Esophagus squamous epithelium (tissue), 4 donors: ENCODE measurements around the gene MYO1B.

ENCODE experiments used
- CTCF ChIP-seq, 6 experiments: fragments of 450-650 bp in 4 of 6; fragments of 200-600 bp in 2 of 6; sonication (generic) in 2 of 6; IDR thresholded peaks; one replicate each; pipeline ENCODE4 v1.5.1; 2016 to 2019; ENCODE audit warnings: antibody characterized with exemption in 6 of 6, mild to moderate bottlenecking in 4 of 6, moderate library complexity in 4 of 6
- POLR2A ChIP-seq, 4 donors: fragments of 450-650 bp; IDR thresholded peaks; one replicate each; pipeline ENCODE4 v1.6.1; 2017; ENCODE audit warnings: antibody characterized with exemption in 4 of 4, mild to moderate bottlenecking in 4 of 4, moderate library complexity in 3 of 4

- no peak for TF ChIP-seq POLR2A (IDR thresholded peaks at IDR 0.05)
- no peak for TF ChIP-seq CTCF (IDR thresholded peaks at IDR 0.05)
Measured at GRCh38 chr2:191316246-191316994, 71.2 kb downstream of the MYO1B start.
